ENCODE measurements around the gene BCL6B.
A peak's percentile ranks its signal among the peaks of the same experiment; 100 is the strongest.

Gene BCL6B

GRCh38 chr17:7058831-7059447 lies 36.1 kb downstream of the BCL6B start:
- H3K27ac ChIP-seq (ENCODE audit: low read length), result no peak overlapping the region
- no peaks in the 10 kb centered on the region for H3K4me1 ChIP-seq (ENCODE audit: low read length)
- peaks cover 79% of the 10 kb centered on the region for H3K27me3 ChIP-seq (replicated peaks; ENCODE audit: insufficient read depth, low read length)
- peak; percentile 1 for DNase-seq
- H3K9ac ChIP-seq (ENCODE audit: low read length), result no peak overlapping the region
- H3K4me3 ChIP-seq (ENCODE audit: low read length), result no peak overlapping the region
- H4K20me1 ChIP-seq (ENCODE audit: insufficient read depth, low read length), result no peaks in the 10 kb centered on the region
- H3F3A ChIP-seq (ENCODE audit: insufficient read depth, low read length), result no peaks in the 10 kb centered on the region
- H3K9me2 ChIP-seq (replicated peaks; ENCODE audit: insufficient read depth, low read length), result no peaks in the 10 kb centered on the region
- no peak overlapping the region for H2AFZ ChIP-seq (ENCODE audit: low read length)
- no peaks in the 10 kb centered on the region for H3K9me3 ChIP-seq (replicated peaks; ENCODE audit: insufficient read depth, low read length)
- H3K79me2 ChIP-seq (ENCODE audit: low read length), result no peaks in the 10 kb centered on the region
- TF ChIP-seq EZH2 (optimal IDR thresholded peaks at IDR 0.05; ENCODE audit: low read depth, low read length) (no peak), EZH2phosphoT487 (IDR thresholded peaks at IDR 0.05; ENCODE audit: low read length) (no peak)
- TF ChIP-seq, protein P1, sequence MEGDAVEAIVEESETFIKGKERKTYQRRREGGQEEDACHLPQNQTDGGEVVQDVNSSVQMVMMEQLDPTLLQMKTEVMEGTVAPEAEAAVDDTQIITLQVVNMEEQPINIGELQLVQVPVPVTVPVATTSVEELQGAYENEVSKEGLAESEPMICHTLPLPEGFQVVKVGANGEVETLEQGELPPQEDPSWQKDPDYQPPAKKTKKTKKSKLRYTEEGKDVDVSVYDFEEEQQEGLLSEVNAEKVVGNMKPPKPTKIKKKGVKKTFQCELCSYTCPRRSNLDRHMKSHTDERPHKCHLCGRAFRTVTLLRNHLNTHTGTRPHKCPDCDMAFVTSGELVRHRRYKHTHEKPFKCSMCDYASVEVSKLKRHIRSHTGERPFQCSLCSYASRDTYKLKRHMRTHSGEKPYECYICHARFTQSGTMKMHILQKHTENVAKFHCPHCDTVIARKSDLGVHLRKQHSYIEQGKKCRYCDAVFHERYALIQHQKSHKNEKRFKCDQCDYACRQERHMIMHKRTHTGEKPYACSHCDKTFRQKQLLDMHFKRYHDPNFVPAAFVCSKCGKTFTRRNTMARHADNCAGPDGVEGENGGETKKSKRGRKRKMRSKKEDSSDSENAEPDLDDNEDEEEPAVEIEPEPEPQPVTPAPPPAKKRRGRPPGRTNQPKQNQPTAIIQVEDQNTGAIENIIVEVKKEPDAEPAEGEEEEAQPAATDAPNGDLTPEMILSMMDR (IDR thresholded peaks at IDR 0.05; ENCODE audit: low read length), result no peak
- no peaks in the 10 kb centered on the region for H3K36me3 ChIP-seq (replicated peaks; ENCODE audit: insufficient read depth, low read length)
- no peak overlapping the region for H3K4me2 ChIP-seq (ENCODE audit: low read depth, low read length)

GRCh38 chr17:7060165-7060891 lies 37.5 kb downstream of the BCL6B start:
- H3K9ac ChIP-seq (ENCODE audit: low read length), result no peak overlapping the region
- no peaks in the 10 kb centered on the region for H3K4me1 ChIP-seq (ENCODE audit: low read length)
- no peaks in the 10 kb centered on the region for H3K79me2 ChIP-seq (ENCODE audit: low read length)
- TF ChIP-seq EZH2phosphoT487 (IDR thresholded peaks at IDR 0.05; ENCODE audit: low read length), result no peak
- TF ChIP-seq, protein P1 (IDR thresholded peaks at IDR 0.05; ENCODE audit: low read length), result no peak
- no peak for TF ChIP-seq EZH2 (optimal IDR thresholded peaks at IDR 0.05; ENCODE audit: low read depth, low read length)
- H3K4me3 ChIP-seq (ENCODE audit: low read length), result no peak overlapping the region
- no peak overlapping the region for H2AFZ ChIP-seq (ENCODE audit: low read length)
- H3K9me3 ChIP-seq (replicated peaks; ENCODE audit: insufficient read depth, low read length), result no peaks in the 10 kb centered on the region
- peaks cover 86% of the 10 kb centered on the region for H3K27me3 ChIP-seq (replicated peaks; ENCODE audit: insufficient read depth, low read length)
- H3F3A ChIP-seq (ENCODE audit: insufficient read depth, low read length), result no peaks in the 10 kb centered on the region
- peak; percentile 5 for DNase-seq
- no peak overlapping the region for H3K4me2 ChIP-seq (ENCODE audit: low read depth, low read length)
- H4K20me1 ChIP-seq (ENCODE audit: insufficient read depth, low read length), result no peaks in the 10 kb centered on the region
- H3K9me2 ChIP-seq (replicated peaks; ENCODE audit: insufficient read depth, low read length), result no peaks in the 10 kb centered on the region
- no peaks in the 10 kb centered on the region for H3K36me3 ChIP-seq (replicated peaks; ENCODE audit: insufficient read depth, low read length)
- no peak overlapping the region for H3K27ac ChIP-seq (ENCODE audit: low read length)

- no peaks in the 10 kb centered on the region for H4K20me1 ChIP-seq (ENCODE audit: insufficient read depth, low read length)
- H3K9me2 ChIP-seq (replicated peaks; ENCODE audit: insufficient read depth, low read length), result no peaks in the 10 kb centered on the region
- no peak overlapping the region for H3K4me3 ChIP-seq (ENCODE audit: low read length)
- DNase-seq, result no peak
- no peaks in the 10 kb centered on the region for H3K4me1 ChIP-seq (ENCODE audit: low read length)
- no peaks in the 10 kb centered on the region for H3K9me3 ChIP-seq (replicated peaks; ENCODE audit: insufficient read depth, low read length)
- H3K27me3 ChIP-seq (replicated peaks; ENCODE audit: insufficient read depth, low read length), result peaks cover 75% of the 10 kb centered on the region
- no peak overlapping the region for H3K4me2 ChIP-seq (ENCODE audit: low read depth, low read length)
- H3K36me3 ChIP-seq (replicated peaks; ENCODE audit: insufficient read depth, low read length), result no peaks in the 10 kb centered on the region
- no peak overlapping the region for H3K27ac ChIP-seq (ENCODE audit: low read length)
- no peak for TF ChIP-seq EZH2 (optimal IDR thresholded peaks at IDR 0.05; ENCODE audit: low read depth, low read length)
- no peaks in the 10 kb centered on the region for H3K79me2 ChIP-seq (ENCODE audit: low read length)
- H3K9ac ChIP-seq (ENCODE audit: low read length), result no peak overlapping the region
- no peaks in the 10 kb centered on the region for H3F3A ChIP-seq (ENCODE audit: insufficient read depth, low read length)
- no peak overlapping the region for H2AFZ ChIP-seq (ENCODE audit: low read length)
Observed at GRCh38 chr17:7063518-7064094, 40.8 kb downstream of the BCL6B start.
